ENCODE measurements around the gene ARHGEF17.

- TF ChIP-seq, protein P1, sequence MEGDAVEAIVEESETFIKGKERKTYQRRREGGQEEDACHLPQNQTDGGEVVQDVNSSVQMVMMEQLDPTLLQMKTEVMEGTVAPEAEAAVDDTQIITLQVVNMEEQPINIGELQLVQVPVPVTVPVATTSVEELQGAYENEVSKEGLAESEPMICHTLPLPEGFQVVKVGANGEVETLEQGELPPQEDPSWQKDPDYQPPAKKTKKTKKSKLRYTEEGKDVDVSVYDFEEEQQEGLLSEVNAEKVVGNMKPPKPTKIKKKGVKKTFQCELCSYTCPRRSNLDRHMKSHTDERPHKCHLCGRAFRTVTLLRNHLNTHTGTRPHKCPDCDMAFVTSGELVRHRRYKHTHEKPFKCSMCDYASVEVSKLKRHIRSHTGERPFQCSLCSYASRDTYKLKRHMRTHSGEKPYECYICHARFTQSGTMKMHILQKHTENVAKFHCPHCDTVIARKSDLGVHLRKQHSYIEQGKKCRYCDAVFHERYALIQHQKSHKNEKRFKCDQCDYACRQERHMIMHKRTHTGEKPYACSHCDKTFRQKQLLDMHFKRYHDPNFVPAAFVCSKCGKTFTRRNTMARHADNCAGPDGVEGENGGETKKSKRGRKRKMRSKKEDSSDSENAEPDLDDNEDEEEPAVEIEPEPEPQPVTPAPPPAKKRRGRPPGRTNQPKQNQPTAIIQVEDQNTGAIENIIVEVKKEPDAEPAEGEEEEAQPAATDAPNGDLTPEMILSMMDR (IDR thresholded peaks at IDR 0.05), result no peak
- no peak for TF ChIP-seq POLR2A (IDR thresholded peaks at IDR 0.05)
Measured at GRCh38 chr11:73270016-73270854, 37.8 kb upstream of the ARHGEF17 start.

All from lower leg skin (tissue), 3 donors.